Ectodermal cell (in vitro differentiated cells): ENCODE data around the gene MRPL10.

ENCODE experiments used
- H3K27ac ChIP-seq: 2 replicates; pipeline ENCODE4 v1.7.0; 2013; ENCODE audit warnings: mild to moderate bottlenecking, low read depth, low read length; ENCODE audit not compliant: insufficient read depth, poor library complexity, severe bottlenecking
- H3K27me3 ChIP-seq: 2 replicates; pipeline ENCODE4 v1.7.0; 2013; ENCODE audit warnings: mild to moderate bottlenecking, low read length; ENCODE audit not compliant: insufficient read depth, control insufficient read depth, poor library complexity, severe bottlenecking
- H3K36me3 ChIP-seq: one replicate; pipeline ENCODE4 v1.7.0; 2013; ENCODE audit warnings: low read length; ENCODE audit not compliant: control insufficient read depth, insufficient read depth
- H3K4me1 ChIP-seq: one replicate; pipeline ENCODE4 v1.7.0; 2013; ENCODE audit warnings: low read length; ENCODE audit not compliant: control insufficient read depth, insufficient read depth
- H3K4me3 ChIP-seq: 2 replicates; pipeline ENCODE4 v1.7.0; 2013; ENCODE audit warnings: low read depth, low read length, control low read depth; ENCODE audit not compliant: insufficient read depth
- H3K9me3 ChIP-seq: 2 replicates; pipeline ENCODE4 v1.7.0; 2013; ENCODE audit warnings: mild to moderate bottlenecking, low read length, moderate library complexity; ENCODE audit not compliant: control insufficient read depth
- WGBS, 2 experiments: methylation state at CpG; one replicate each; pipeline ENCODE4 v1.1.7; 2013; ENCODE audit warnings: missing lambda C conversion rate in 2 of 2; 5-methylcytosine and 5-hydroxymethylcytosine counted together

MRPL10 gene

GRCh38 chr17:47822785-47823184 lies 8.6 kb downstream of the MRPL10 start:
- Histone ChIP-seq H3K27ac (no peak overlapping the region), H3K27me3 (no peaks in the 10 kb centered on the region), H3K4me1 (peaks cover 10% of the 10 kb centered on the region), H3K36me3 (peaks cover 19% of the 10 kb centered on the region), H3K4me3 (no peak overlapping the region), H3K9me3 (no peaks in the 10 kb centered on the region)
- 92 to 97% methylated on average over 4 of the region's 4 CpGs for WGBS, 2 experiments

- H3K27ac ChIP-seq, result no peak within 1 kb of the TSS
- H3K9me3 ChIP-seq, result no peaks in the 10 kb centered on the region
- 11% methylated on average over 21 of the region's 21 CpGs for WGBS, 2 experiments
- H3K4me1 ChIP-seq, result peaks cover 10% of the 10 kb centered on the region
- peak within 1 kb of the TSS; percentile 62 for H3K4me3 ChIP-seq
- H3K36me3 ChIP-seq, result peaks cover 13% of the 10 kb centered on the region
- H3K27me3 ChIP-seq, result no peaks in the 10 kb centered on the region
These were observed 9.6 kb downstream of the MRPL10 start, which contains the start of gene OSBPL7 for GRCh38 chr17:47821424-47822391. OSBPL7 (minus strand) TSS chr17:47821794; CDS start chr17:47820278, 1,516 bp downstream.

- Histone ChIP-seq H3K36me3 (peaks cover 8% of the 10 kb centered on the region), H3K27ac (no peak overlapping the region), H3K27me3 (no peaks in the 10 kb centered on the region), H3K4me3 (peak overlapping the region; percentile 62), H3K4me1 (peaks cover 10% of the 10 kb centered on the region), H3K9me3 (no peaks in the 10 kb centered on the region)
- 10 to 14% methylated on average over 4 of the region's 4 CpGs for WGBS, 2 experiments
These were observed 10.3 kb downstream of the MRPL10 start for GRCh38 chr17:47821031-47821423.

GRCh38 chr17:47820033-47820789 lies 11.1 kb downstream of the MRPL10 start:
- Histone ChIP-seq H3K36me3 (peaks cover 8% of the 10 kb centered on the region), H3K9me3 (no peaks in the 10 kb centered on the region), H3K27ac (no peak overlapping the region), H3K4me1 (peaks cover 10% of the 10 kb centered on the region), H3K27me3 (no peaks in the 10 kb centered on the region), H3K4me3 (no peak overlapping the region)
- 76 to 83% methylated on average over 12 of the region's 12 CpGs for WGBS, 2 experiments

- Histone ChIP-seq H3K4me3 (no peak overlapping the region), H3K36me3 (peaks cover 8% of the 10 kb centered on the region), H3K9me3 (no peaks in the 10 kb centered on the region), H3K27me3 (no peaks in the 10 kb centered on the region), H3K27ac (no peak overlapping the region), H3K4me1 (peaks cover 10% of the 10 kb centered on the region)
- 83 to 87% methylated on average over 10 of the region's 10 CpGs for WGBS, 2 experiments
These were observed 11.9 kb downstream of the MRPL10 start for GRCh38 chr17:47819475-47819874.

- H3K9me3 ChIP-seq, result no peaks in the 10 kb centered on the region
- H3K36me3 ChIP-seq, result no peaks in the 10 kb centered on the region
- WGBS, 2 experiments, result 95% methylated on average over 11 of the region's 11 CpGs
- H3K27me3 ChIP-seq, result no peaks in the 10 kb centered on the region
- H3K27ac ChIP-seq, result no peak overlapping the region
- H3K4me1 ChIP-seq, result peaks cover 10% of the 10 kb centered on the region
- H3K4me3 ChIP-seq, result no peak overlapping the region
These were observed 13.2 kb downstream of the MRPL10 start for GRCh38 chr17:47818002-47818695.

DNA sequence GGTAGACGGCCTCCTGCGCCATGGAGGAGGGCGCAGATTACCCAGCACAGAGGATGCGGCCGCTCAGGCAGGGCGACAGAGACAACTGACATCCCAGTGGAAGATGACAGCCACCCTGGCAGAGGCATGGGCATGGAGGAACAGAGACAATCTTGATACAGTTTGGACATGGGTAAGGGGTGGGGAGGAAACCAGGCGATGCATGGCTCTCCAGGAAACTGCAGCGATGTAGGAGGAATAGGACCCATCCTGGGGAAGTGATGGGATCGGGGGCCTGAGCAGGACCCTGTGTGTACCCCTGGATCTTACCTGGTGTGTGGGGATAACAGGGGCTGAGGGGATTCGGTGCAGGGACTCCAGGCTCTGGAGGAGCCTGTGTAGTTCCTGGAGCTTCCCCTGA lies 14.4 kb downstream of the MRPL10 start:
- Histone ChIP-seq H3K36me3 (no peaks in the 10 kb centered on the region), H3K4me3 (no peak overlapping the region), H3K4me1 (peaks cover 7% of the 10 kb centered on the region), H3K9me3 (no peaks in the 10 kb centered on the region), H3K27ac (no peak overlapping the region), H3K27me3 (no peaks in the 10 kb centered on the region)
- 93 to 96% methylated on average over 10 of the region's 10 CpGs for WGBS, 2 experiments

DNA sequence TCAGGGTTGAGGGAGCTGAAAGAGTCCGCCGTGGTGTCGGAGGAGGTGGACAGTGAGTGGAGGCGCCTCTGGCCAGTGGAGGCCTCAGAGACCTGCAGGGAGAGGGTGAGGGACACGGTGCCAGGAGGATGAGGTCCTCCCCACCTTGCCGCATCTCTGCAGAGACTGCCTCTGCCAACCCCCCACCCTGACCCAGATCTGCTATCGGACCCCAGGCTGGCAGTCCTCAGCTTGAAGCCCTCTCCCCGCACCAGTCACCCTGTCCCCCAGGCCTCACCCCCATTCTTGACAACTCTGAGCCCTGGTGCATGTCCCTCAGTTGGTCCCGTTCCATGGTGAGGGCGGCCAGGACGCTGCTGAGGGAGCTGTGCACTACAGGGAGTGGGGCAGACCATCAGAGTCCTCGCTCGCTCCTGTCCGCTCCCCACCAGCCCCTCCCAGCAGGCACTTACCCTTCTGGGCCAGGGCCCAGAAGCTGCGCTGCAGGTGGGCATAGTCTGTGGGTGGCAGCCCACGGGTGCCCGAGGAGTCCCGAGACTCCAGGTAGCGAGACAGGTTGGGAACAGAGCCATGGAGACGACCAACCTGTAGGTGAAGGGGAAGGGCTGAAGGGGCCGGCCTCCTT lies 15.1 kb downstream of the MRPL10 start:
- H3K4me3 ChIP-seq, result no peak overlapping the region
- no peaks in the 10 kb centered on the region for H3K9me3 ChIP-seq
- no peaks in the 10 kb centered on the region for H3K36me3 ChIP-seq
- no peak overlapping the region for H3K27ac ChIP-seq
- 94 to 95% methylated on average over 21 of the region's 21 CpGs for WGBS, 2 experiments
- H3K4me1 ChIP-seq, result peaks cover 5% of the 10 kb centered on the region
- no peaks in the 10 kb centered on the region for H3K27me3 ChIP-seq

GRCh38 chr17:47815106-47815918 lies 16.0 kb downstream of the MRPL10 start:
- H3K36me3 ChIP-seq, result no peaks in the 10 kb centered on the region
- 91 to 93% methylated on average over 21 of the region's 21 CpGs for WGBS, 2 experiments
- H3K9me3 ChIP-seq, result no peaks in the 10 kb centered on the region
- H3K27ac ChIP-seq, result no peak overlapping the region
- H3K4me1 ChIP-seq, result no peaks in the 10 kb centered on the region
- H3K4me3 ChIP-seq, result no peak overlapping the region
- H3K27me3 ChIP-seq, result no peaks in the 10 kb centered on the region
